NB4 (cell line): Measurements from ENCODE around the gene ADAMTS16.

ENCODE experiments used
- CTCF ChIP-seq: IDR thresholded peaks from one replicate; pipeline ENCODE4 v1.5.1; 2012; ENCODE audit warnings: low read depth, low read length
- POLR2A ChIP-seq: IDR thresholded peaks from 2 replicates; pipeline ENCODE4 v1.6.1; 2011; ENCODE audit warnings: mild to moderate bottlenecking; ENCODE audit not compliant: insufficient read length; ENCODE audit errors: extremely low read depth

DNA sequence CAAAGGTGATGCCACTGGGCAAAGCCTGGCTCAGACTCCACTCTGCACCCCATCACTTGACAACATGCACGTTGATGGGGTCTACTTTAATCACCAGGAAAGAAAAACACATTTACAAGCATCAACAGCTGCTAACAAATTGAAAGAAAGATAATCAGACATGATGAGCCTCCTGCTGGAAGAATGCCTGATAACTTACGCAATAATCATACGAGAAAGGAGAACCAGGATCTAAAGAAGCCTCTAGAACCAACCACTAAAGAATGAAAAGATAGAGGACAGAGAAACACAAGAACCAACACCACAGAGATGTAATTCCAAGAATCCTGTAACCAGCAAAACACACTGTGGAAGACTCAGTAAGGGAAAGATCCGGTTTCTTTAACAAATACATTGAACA lies 162.1 kb downstream of the ADAMTS16 start:
- no peak for TF ChIP-seq CTCF
- TF ChIP-seq POLR2A: no peak
